Karpas-422 (cell line): ENCODE results near the gene TIMM21. TPM values are rescaled to one million over a fixed set of nuclear protein-coding genes. Genes with fewer than 3 reads are reported as not detected.
A peak's percentile ranks its signal among the peaks of the same experiment; 100 is the strongest.

Experiments used
- DNase-seq: peaks from one replicate; pipeline ENCODE4 v3.0.0-alpha.2; 2015
- H2AFZ ChIP-seq: fragments of 200-600 bp; sonication (generic); 2 replicates; pipeline ENCODE4 v1.6.1; 2014; ENCODE audit warnings: antibody characterized with exemption, low read length, mixed read lengths
- H3K27ac ChIP-seq: fragments of 200-600 bp; sonication (generic); 2 replicates; pipeline ENCODE4 v1.5.1; 2014; ENCODE audit warnings: mild to moderate bottlenecking, low read length, moderate library complexity
- H3K27me3 ChIP-seq: fragments of 200-600 bp; sonication (generic); 2 replicates; pipeline ENCODE4 v1.6.1; 2014; ENCODE audit warnings: low read length, mixed read lengths
- H3K36me3 ChIP-seq: fragments of 200-600 bp; sonication (generic); 2 replicates; pipeline ENCODE4 v1.6.1; 2014; ENCODE audit warnings: low read length, mixed read lengths; ENCODE audit not compliant: insufficient read depth
- H3K4me1 ChIP-seq: fragments of 200-600 bp; sonication (generic); 2 replicates; pipeline ENCODE4 v1.6.1; 2014; ENCODE audit warnings: mild to moderate bottlenecking, low read length, mixed read lengths
- H3K4me2 ChIP-seq: fragments of 200-600 bp; sonication (generic); 2 replicates; pipeline ENCODE4 v1.6.1; 2014; ENCODE audit warnings: low read length, low read depth, mild to moderate bottlenecking; ENCODE audit not compliant: poor library complexity, severe bottlenecking
- H3K4me3 ChIP-seq: fragments of 200-600 bp; sonication (generic); 2 replicates; pipeline ENCODE4 v1.5.1; 2014; ENCODE audit warnings: mild to moderate bottlenecking, antibody characterized with exemption, low read length, mixed read lengths
- H3K79me2 ChIP-seq: fragments of 200-600 bp; sonication (generic); 2 replicates; pipeline ENCODE4 v1.6.1; 2014; ENCODE audit warnings: mild to moderate bottlenecking, low read length, mixed read lengths
- H3K9ac ChIP-seq: fragments of 200-600 bp; sonication (generic); 2 replicates; pipeline ENCODE4 v1.6.0; 2014; ENCODE audit warnings: low read length
- H3K9me2 ChIP-seq: fragments of 200-600 bp; sonication (generic), shearing (Covaris generic); replicated peaks from 2 replicates; pipeline ENCODE4 v1.6.0; 2014; ENCODE audit warnings: mild to moderate bottlenecking, low read length, moderate library complexity; ENCODE audit not compliant: insufficient read depth
- H3K9me3 ChIP-seq: fragments of 300-700, 200-600 bp; sonication (generic); 2 replicates; pipeline ENCODE4 v1.6.1; 2014; ENCODE audit warnings: low read length, mixed read lengths
- H4K20me1 ChIP-seq: fragments of 200-600 bp; sonication (generic); 2 replicates; pipeline ENCODE4 v1.6.1; 2014; ENCODE audit warnings: mild to moderate bottlenecking, antibody characterized with exemption, low read length, low read depth; ENCODE audit not compliant: insufficient read depth
- total RNA-seq: library from RNA; depleted of rRNA; stranded (reverse); fragments of >200 nt; shearing (Covaris generic); gene quantifications from 2 replicates; pipeline ENCODE4 v1.2.3, GENCODE V29; 2014; ENCODE audit warnings: low replicate concordance; rRNA removed

TIMM21 gene, protein sequence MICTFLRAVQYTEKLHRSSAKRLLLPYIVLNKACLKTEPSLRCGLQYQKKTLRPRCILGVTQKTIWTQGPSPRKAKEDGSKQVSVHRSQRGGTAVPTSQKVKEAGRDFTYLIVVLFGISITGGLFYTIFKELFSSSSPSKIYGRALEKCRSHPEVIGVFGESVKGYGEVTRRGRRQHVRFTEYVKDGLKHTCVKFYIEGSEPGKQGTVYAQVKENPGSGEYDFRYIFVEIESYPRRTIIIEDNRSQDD
- total RNA-seq = 59.3 and 82.4 TPM in 2 replicates

DNA sequence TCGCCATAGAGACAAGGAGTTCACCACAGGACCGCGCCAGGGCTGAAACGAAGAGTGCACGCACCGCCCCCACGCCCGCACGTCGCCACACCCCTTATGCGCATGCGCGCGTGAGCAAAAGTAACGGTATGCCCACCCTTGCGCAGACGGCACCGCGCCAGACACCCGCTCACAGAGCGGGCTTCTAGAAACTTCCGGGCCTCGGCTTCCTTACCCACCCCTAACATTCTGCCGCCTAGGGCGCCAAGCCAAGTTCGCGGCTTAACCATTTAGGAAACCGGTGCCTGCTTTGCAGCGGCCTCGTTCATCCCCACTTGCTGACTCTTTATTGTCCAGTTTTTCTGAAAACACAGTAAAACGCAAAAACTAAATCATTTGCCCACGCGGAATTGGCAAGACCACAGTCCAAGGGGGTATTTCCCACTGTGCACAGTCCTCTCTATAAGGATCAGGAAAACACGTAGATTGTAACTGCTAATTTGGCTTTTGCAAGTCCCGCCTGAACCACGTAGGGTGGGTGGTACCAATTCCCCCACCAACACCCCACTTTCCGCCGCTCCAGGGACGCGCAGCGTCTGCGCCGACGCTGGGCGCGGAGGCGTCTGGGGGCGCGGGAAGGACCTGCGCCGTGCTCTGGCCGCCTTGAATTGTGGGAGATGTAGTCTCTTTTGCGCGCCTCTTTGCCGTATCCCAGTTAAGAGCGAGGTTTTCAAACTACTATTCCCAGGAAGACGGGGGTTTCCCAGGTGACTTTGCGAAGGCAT lies at the start of gene TIMM21, which contains the start of gene FBXO15:
Gene TIMM21 (plus strand): TSS at position 745 of the 764 bp plus-strand sequence. CDS start 286 bp downstream, outside the sequence.
Gene FBXO15 (minus strand): TSS at position 56 of the 764 bp plus-strand sequence. CDS start 49 bp downstream, at position 7.
- H3K27me3 ChIP-seq = no peaks in the 10 kb centered on the region
- H2AFZ ChIP-seq = peak within 1 kb of the TSS; percentile 85
- H3K9ac ChIP-seq = peak within 1 kb of the TSS; percentile 92
- H3K27ac ChIP-seq = peak within 1 kb of the TSS; percentile 92
- peaks cover 14% of the 10 kb centered on the region; the same call in 1 of the 2 replicates for H4K20me1 ChIP-seq
- peaks cover 14% of the 10 kb centered on the region; the same call in 1 of the 2 replicates for H3K36me3 ChIP-seq
- peaks cover 46% of the 10 kb centered on the region for H3K4me1 ChIP-seq
- H3K9me2 ChIP-seq = no peaks in the 10 kb centered on the region
- no peaks in the 10 kb centered on the region for H3K9me3 ChIP-seq
- peaks cover 45% of the 10 kb centered on the region for H3K79me2 ChIP-seq
- DNase-seq = peak; percentile 99
- peak within 1 kb of the TSS; percentile 96 for H3K4me2 ChIP-seq
- peak within 1 kb of the TSS; percentile 95 for H3K4me3 ChIP-seq

DNA sequence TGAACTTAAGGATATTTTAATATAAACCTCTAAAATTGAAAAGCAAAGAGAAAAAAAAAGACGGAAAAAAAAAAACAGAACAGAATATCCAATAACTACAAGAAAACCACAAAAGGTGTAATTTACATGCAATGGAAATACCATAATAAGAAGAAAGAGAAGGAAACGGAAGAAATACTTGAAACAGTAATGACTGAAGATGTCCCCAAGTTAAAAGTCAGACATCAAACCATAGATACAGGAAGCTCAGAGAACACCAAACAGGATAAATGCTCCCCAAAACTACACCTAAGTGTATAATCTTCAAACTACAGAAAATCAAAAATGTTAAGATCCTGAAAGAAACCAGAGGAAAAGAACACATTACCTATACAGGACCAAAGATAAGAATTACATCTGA lies 39.9 kb upstream of the TIMM21 start:
- Histone ChIP-seq H3K36me3 (no peaks in the 10 kb centered on the region), H3K27me3 (no peaks in the 10 kb centered on the region), H3K4me2 (no peak overlapping the region), H3K79me2 (no peaks in the 10 kb centered on the region), H3K4me3 (no peak overlapping the region), H2AFZ (no peak overlapping the region), H3K9me3 (no peaks in the 10 kb centered on the region), H4K20me1 (no peaks in the 10 kb centered on the region), H3K27ac (no peak overlapping the region), H3K9ac (no peak overlapping the region), H3K4me1 (no peaks in the 10 kb centered on the region), H3K9me2 (no peaks in the 10 kb centered on the region)
- DNase-seq = no peak

DNA sequence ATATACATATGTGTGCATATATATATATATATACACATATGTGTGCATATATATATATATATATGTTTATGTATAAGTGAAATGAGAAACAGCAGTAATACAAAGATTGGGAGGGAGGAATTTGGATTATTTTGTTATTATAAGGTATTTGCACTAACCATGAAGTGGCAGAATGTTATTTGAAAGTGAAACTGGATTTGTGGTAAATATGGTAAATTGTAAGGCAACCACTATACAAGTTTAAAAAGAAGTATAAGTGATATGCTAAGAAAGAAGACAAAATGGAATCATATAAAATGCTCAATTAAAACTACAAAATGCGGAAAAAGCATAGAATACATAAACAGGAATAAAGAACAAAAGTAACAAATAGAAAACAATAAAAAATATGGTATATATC lies 38.2 kb upstream of the TIMM21 start:
- H3K4me1 ChIP-seq = no peaks in the 10 kb centered on the region
- DNase-seq = no peak
- no peaks in the 10 kb centered on the region for H3K9me3 ChIP-seq
- no peaks in the 10 kb centered on the region for H4K20me1 ChIP-seq
- no peak overlapping the region for H3K9ac ChIP-seq
- no peak overlapping the region for H3K27ac ChIP-seq
- no peak overlapping the region for H3K4me3 ChIP-seq
- no peak overlapping the region for H3K4me2 ChIP-seq
- H3K79me2 ChIP-seq = no peaks in the 10 kb centered on the region
- no peaks in the 10 kb centered on the region for H3K36me3 ChIP-seq
- H3K9me2 ChIP-seq = no peaks in the 10 kb centered on the region
- no peak overlapping the region for H2AFZ ChIP-seq
- no peaks in the 10 kb centered on the region for H3K27me3 ChIP-seq

DNA sequence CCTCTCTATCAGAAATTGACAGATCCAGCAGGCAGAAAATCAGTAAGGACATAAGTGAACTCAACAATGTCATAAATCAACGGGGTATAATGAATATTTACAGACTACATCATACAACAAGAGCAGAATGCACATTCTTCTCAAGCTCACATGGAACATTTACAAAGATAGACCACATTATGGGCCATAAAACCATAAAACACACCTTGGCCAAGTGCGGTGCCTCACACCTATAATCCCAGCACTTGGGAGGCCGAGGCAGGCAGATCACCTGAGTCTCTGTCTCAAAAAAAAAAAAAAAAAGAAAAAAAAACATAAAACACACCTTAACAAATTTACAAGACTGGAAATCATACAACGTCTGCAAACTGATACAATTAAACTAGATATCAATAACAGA lies 37.3 kb upstream of the TIMM21 start:
- Histone ChIP-seq H3K4me2 (no peak overlapping the region), H4K20me1 (no peaks in the 10 kb centered on the region), H3K9ac (no peak overlapping the region), H3K36me3 (no peaks in the 10 kb centered on the region), H2AFZ (no peak overlapping the region), H3K79me2 (no peaks in the 10 kb centered on the region), H3K27me3 (no peaks in the 10 kb centered on the region), H3K9me3 (no peaks in the 10 kb centered on the region), H3K9me2 (no peaks in the 10 kb centered on the region), H3K27ac (no peak overlapping the region), H3K4me3 (no peak overlapping the region), H3K4me1 (no peaks in the 10 kb centered on the region)
- DNase-seq = no peak

DNA sequence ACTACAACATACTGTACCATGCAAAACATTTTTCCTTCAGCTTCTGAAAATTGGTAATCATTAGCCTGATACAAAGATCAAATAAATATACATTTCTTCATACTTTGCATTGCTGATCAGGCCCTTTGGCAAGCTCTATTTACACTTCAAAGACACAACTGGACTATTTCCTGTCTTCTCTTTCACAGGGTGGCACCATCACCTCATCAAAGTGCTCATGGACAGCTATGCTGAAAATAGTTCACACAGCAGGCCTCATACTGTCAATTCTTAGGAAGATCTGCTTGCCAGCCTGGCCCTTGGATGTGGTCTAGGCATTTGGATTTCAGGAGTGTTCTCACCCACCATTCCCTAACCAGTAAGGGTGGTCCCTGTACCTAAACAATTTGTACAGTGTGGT lies 34.6 kb upstream of the TIMM21 start:
- no peak for DNase-seq
- Histone ChIP-seq H3K27ac (no peak overlapping the region), H3K4me1 (no peaks in the 10 kb centered on the region), H3K9me2 (no peaks in the 10 kb centered on the region), H2AFZ (no peak overlapping the region), H3K79me2 (no peaks in the 10 kb centered on the region), H3K9ac (no peak overlapping the region), H3K4me2 (no peak overlapping the region), H3K36me3 (no peaks in the 10 kb centered on the region), H4K20me1 (no peaks in the 10 kb centered on the region), H3K9me3 (no peaks in the 10 kb centered on the region), H3K4me3 (no peak overlapping the region), H3K27me3 (no peaks in the 10 kb centered on the region)

DNA sequence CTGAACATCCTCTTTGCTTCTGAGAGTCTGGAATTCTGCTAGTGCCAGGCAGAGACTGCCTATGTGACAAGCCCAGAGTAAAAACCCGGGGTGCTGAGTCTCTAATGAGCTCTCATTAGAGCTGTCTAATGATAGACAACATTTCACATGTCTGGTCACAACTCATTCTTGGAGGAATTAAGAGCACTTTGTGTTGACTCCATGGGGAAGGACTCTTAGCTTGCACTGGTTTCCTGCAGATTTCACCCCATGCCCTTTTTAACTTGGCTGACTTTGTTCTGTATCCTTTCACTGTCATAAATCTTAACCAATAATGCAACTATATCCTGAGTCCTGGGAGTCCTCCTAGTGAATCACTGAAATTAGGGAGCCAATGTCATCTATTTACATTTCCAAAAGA lies 34.2 kb upstream of the TIMM21 start:
- H3K79me2 ChIP-seq = no peaks in the 10 kb centered on the region
- DNase-seq = no peak
- no peaks in the 10 kb centered on the region for H3K9me3 ChIP-seq
- no peaks in the 10 kb centered on the region for H3K9me2 ChIP-seq
- H3K9ac ChIP-seq = no peak overlapping the region
- H2AFZ ChIP-seq = no peak overlapping the region
- no peak overlapping the region for H3K4me2 ChIP-seq
- no peak overlapping the region for H3K27ac ChIP-seq
- H3K27me3 ChIP-seq = no peaks in the 10 kb centered on the region
- H3K36me3 ChIP-seq = no peaks in the 10 kb centered on the region
- no peak overlapping the region for H3K4me3 ChIP-seq
- no peaks in the 10 kb centered on the region for H4K20me1 ChIP-seq
- H3K4me1 ChIP-seq = no peaks in the 10 kb centered on the region

DNA sequence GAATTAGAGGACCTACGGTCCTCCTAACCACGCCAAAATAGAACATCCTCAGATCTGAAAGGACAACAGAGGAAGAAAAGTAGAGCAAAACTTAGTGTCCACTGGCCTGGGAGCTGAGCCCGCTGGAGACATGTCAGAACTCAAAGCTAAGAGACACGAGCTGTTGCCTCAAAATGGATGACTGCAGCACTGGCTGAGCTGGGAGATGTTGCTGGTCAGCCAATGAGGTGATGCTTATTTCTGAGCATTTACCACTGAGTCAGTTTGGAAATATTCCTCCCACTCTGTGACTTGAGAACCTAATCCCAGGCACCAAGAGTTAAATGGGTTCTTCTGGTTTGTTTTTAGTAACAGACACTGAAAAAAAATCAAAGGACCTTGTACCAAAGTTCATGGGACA lies 33.3 kb upstream of the TIMM21 start:
- no peak overlapping the region for H2AFZ ChIP-seq
- no peaks in the 10 kb centered on the region for H4K20me1 ChIP-seq
- H3K9me3 ChIP-seq = no peaks in the 10 kb centered on the region
- H3K4me1 ChIP-seq = no peaks in the 10 kb centered on the region
- no peaks in the 10 kb centered on the region for H3K79me2 ChIP-seq
- H3K9ac ChIP-seq = no peak overlapping the region
- no peaks in the 10 kb centered on the region for H3K9me2 ChIP-seq
- H3K27ac ChIP-seq = no peak overlapping the region
- no peaks in the 10 kb centered on the region for H3K36me3 ChIP-seq
- H3K4me3 ChIP-seq = no peak overlapping the region
- DNase-seq = no peak
- H3K4me2 ChIP-seq = no peak overlapping the region
- no peaks in the 10 kb centered on the region for H3K27me3 ChIP-seq
